GM12892 (cell line): ENCODE measurements around the gene ANXA3.
"Not testable (repeated sequence)": the region's sequence is repeated elsewhere in the genome, so short reads cannot be mapped to it uniquely, and the experiment has no call there.

Source experiments
- POLR2A ChIP-seq: IDR thresholded peaks from 2 replicates; pipeline ENCODE4 v1.6.1; 2011; ENCODE audit warnings: low read depth, low read length, control low read depth
- POLR2AphosphoS5 ChIP-seq: IDR thresholded peaks from 2 replicates; pipeline ENCODE4 v1.6.1; 2011; ENCODE audit warnings: low read depth, low read length, control low read depth

DNA sequence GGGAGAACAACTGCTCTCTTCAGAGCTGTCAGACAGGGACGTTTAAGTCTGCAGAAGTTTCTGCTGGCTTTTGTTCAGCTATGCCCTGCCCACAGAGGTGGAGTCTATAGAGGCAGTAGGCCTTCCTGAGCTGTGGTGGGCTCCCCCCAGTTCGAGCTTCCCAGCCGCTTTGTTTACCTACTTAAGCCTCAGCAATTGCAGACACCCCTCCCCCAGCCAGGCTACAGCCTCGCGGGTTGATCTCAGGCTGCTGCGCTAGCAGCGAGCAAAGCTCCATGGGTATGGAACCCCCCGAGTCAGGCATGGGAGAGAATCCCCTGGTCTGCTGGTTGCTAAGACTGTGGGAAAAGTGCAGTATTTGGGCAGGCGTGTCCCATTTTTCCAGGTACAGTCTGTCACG, 45.3 kb upstream of the ANXA3 start:
- TF ChIP-seq POLR2A, POLR2AphosphoS5: not testable (repeated sequence)
